SKM-1 (cell line): ENCODE data around the gene YBX2.

Experiments used
- DNase-seq: peaks from one replicate; lab custom pipeline; 2025; ENCODE audit not compliant: unreplicated experiment; lab: John Stamatoyannopoulos, UW

Gene YBX2

GRCh38 chr17:7304179-7304578 is 9.7 kb upstream of the YBX2 start:
- no peak for DNase-seq

DNA sequence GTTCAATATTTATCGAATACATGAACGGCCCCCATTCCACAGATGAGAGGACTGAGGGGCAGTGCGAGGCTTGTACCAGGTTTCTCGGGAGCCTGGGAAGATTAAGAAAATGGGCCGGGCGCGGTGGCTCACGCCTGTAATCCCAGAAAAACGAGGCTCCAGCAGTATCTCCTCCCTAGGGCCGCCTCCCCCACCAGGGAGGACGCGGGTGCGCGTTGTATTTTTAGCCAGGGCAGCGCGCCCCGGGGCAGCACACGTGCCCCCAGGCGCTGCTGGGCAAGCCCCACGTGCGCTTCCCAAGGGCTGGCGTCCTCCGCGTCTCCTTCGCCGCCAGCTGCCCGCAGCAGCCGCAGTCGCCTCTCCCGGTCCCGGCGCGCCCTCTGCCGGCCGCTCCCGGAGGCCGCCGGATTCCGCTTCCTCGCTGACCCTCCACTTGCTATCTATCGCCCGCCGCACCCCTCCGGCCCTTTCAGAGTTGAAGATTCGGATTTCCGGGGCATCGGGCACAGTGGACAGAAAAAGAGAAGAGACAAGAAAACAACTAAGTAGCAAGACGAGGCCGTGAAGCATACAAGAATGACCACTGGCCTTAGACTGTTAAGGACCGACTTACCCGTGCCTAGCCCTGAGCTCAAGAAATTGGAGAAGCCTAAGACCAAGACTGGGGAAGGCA is 1.9 kb upstream of the YBX2 start:
- DNase-seq = no peak

DNA sequence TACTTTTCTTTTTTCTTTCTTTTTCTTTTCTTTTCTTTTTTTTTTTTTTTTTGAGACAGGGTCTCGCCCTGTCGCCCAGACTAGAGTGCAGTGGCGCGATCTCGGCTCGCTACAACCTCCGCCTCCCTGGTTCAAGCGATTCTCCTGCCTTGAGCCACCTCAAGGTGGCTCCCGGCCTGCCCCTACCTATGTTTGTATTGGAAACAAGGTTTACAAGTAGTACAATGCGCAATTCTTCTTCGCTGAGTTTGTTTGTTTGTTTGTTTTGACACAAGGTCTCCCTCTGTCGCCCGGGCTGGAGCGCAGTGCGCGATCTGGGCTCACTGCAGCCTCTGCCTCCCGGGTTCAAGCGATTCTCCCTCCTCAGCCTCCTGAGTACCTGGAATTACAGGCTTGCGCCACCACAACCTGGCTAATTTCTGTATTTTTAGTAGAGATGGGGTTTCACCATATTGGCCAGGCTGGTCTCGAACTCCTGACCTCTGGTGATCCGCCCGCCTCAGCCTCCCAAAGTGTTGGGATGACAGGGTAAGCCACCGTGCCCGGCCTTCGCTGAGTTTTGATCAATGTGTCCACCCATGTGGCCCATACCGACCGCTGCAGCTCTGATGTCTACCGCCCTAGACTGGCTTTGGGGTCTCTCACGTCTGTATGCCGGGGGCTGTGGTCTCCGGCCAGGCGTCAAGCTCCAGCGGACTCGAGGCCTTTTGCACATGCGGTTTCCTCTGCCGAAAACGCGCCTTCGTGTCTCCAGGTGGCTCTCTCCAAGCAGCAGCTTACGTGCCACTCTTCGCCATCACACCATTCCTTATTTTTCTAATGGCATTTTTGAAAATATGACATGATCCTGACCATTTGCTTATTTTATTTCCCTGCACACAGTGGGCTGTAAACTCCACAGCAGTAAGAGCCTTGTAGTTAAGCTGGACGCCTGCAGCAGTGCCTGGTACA is 1.1 kb upstream of the YBX2 start:
- DNase-seq = no peak

GRCh38 chr17:7293816-7294613 is 424 bp downstream of the YBX2 start:
- DNase-seq = no peak

- DNase-seq = no peak
Measured at GRCh38 chr17:7293159-7293558, 1.3 kb downstream of the YBX2 start.

GRCh38 chr17:7292729-7293128 is 1.7 kb downstream of the YBX2 start:
- no peak for DNase-seq

GRCh38 chr17:7292194-7292593 is 2.2 kb downstream of the YBX2 start:
- no peak for DNase-seq

- DNase-seq = no peak
Measured at GRCh38 chr17:7290685-7291084, 3.8 kb downstream of the YBX2 start.

DNA sequence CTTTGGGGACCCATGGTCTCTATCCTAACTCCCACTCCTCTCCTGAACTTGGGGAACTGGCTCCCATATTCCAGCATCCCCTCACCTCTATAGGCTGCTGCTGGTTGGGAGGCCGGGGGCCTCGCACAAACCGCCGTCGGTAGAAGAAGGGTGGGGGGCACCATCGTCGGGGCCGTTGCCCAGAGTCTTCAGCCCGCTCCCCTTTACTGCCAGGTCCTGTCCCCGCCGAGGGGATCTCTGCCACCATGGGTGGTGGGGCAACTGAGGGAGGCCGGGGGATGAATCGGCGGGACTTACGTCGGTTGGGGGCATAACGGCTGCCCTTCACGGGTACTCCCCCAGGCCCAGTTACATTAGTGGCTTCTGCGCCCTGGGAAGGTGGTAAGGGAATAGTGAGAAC is 4.3 kb downstream of the YBX2 start:
- no peak for DNase-seq

GRCh38 chr17:7289256-7290032 is 5.0 kb downstream of the YBX2 start:
- DNase-seq = no peak

- no peak for DNase-seq
Measured at GRCh38 chr17:7285679-7286078, 8.8 kb downstream of the YBX2 start.

GRCh38 chr17:7284911-7285310 is 9.5 kb downstream of the YBX2 start:
- no peak for DNase-seq

DNA sequence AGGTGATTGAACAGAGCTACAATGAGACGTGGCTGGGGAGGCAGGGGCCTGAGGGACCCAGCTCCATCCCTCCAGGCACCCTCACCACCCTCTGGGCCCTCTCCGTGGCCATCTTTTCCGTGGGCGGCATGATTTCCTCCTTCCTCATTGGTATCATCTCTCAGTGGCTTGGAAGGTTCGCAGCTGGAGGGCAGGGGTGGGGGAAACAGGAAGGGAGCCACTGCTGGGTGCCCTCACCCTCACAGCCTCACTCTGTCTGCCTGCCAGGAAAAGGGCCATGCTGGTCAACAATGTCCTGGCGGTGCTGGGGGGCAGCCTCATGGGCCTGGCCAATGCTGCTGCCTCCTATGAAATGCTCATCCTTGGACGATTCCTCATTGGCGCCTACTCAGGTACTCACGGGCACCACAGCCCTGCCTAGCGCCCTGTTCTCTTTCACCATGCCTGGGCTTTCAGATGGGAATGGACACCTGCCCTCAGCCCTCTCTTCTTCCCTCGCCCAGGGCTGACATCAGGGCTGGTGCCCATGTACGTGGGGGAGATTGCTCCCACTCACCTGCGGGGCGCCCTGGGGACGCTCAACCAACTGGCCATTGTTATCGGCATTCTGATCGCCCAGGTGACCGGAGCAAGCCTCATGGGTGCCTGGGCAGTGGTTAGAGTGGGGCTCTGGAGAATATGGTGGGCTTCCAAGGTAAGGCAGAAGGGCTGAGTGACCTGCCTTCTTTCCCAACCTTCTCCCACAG is 10.8 kb downstream of the YBX2 start:
- DNase-seq = no peak

GRCh38 chr17:7282752-7283321 is 11.6 kb downstream of the YBX2 start:
- DNase-seq = no peak

DNA sequence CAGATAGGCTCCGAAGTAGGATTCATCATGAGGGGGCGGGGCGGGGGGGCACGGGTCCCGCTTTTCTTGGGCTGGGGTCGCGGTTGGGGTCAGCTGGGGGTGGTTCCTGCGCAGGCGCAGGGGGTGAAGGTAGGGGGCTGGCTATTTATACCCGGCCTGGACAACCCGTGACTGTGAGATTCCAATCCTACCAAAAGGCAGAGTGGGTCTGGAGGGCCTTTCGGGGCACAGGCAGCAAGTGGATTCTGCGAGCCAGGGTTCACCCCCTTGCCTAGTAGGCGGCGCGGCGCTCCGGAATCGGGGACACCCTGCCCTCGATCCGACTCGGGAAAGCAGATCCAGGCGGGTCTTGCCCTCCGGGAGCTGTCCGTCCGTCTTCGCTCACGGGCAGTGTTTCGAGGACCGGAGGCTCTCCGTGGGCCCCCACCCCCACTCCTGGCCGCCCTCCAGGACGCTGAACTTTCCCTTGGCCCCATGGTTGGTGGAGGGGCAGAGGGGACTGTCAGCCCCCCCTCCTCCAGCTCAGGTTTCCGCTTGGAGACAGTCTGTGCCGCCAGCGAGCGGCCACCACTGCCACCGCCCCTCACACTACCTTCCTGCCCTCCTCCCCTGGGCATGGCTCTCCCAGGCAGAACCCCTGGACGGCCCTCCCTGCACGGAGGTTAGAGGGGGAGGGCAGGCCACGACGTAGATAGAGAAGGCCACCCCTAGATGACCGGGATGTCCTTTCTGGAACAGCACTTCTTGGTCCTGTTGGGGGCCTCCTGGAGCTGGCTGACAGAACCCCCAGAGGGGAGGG is 12.3 kb downstream of the YBX2 start:
- DNase-seq = no peak

GRCh38 chr17:7281074-7281952 is 13.1 kb downstream of the YBX2 start, which contains the start of gene SLC2A4:
Gene SLC2A4 (plus strand): TSS chr17:7281718. CDS start chr17:7281935, 217 bp downstream.
- no peak for DNase-seq

DNA sequence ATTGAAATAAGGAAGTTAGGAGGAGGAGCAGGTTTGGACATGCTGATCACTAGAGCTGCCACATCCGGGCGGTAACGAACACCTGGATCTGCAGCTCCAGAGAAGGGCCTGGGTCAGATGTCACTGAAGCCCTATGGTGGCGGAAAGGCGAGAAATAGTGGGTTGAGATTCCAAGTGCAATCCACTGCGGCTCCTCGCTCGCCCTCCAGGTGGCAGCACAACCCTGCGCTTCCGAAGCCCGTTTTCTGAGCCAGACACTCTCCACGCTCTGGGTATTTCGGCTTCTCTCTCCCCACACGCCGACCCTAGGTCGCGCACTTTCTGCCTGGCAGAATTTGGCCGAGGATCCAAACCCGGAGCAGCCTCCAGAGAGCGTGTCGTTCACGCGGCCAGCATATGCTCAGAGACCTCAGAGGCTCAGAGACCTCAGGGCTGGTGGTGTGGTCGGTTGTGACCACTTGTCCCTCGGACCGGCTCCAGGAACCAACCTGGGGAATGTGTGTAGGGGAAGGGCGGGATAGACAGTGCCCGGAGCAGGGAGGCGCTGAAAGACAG is 13.8 kb downstream of the YBX2 start:
- DNase-seq = peak; percentile 54

DNA sequence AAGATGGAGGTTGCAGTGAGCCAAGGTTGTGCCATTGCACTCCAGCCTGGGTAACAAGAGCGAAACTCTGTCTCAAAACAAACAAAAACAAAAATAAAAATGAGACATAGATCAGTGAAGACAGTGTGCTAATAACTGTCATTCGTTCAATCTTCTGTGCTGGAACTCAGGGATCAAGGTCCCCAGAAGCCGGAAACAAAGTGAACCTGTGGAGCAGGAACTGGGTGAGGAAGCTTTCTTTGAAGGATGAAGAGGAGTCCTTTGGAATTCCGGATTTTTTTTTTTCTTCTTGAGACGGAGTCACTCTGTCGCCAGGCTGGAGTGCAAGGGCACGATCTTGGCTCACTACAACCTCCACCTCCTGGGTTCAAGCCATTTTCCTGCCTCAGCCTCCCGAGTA is 15.0 kb downstream of the YBX2 start:
- no peak for DNase-seq
